KBM-7 (cell line): ENCODE data around the gene ACTN3.
A peak's percentile ranks its signal among the peaks of the same experiment; 100 is the strongest.
"Not testable (repeated sequence)": the region's sequence is repeated elsewhere in the genome, so short reads cannot be mapped to it uniquely, and the experiment has no call there.

Experiments used
- DNase-seq: peaks from one replicate; pipeline ENCODE4 v3.0.0-alpha.2; 2015
- in situ Hi-C: fragments of 300-500 bp; cut with MboI; formaldehyde crosslinking; loops from 2 replicates; pipeline ENCODE4 v1.14.3; 2020; ENCODE audit warnings: low sequenced_read_pairs, low pct_unique_long_range_greater_than_20kb, mixed read lengths

The ACTN3 gene

GRCh38 chr11:66543263-66544107, 3.2 kb upstream of the ACTN3 start:
- peak; percentile 79 for DNase-seq
- in situ Hi-C loops, result no loop called here

GRCh38 chr11:66544952-66545351, 1.8 kb upstream of the ACTN3 start:
- in situ Hi-C loops, result not testable (repeated sequence)

GRCh38 chr11:66545701-66546367, 869 bp upstream of the ACTN3 start, which contains the start of gene ZDHHC24:
Gene ZDHHC24, minus strand, starts transcription at chr11:66546048. Its CDS starts 45 bp downstream, at chr11:66546003.
- DNase-seq, result peak; percentile 96

More at GRCh38 chr11:66544952-66545351, 1.8 kb upstream of the ACTN3 start:
- DNase-seq, result not testable (repeated sequence)

GRCh38 chr11:66546966-66547661, 411 bp downstream of the ACTN3 start:
- DNase-seq, result no peak
- in situ Hi-C loops, result no loop called here

More at GRCh38 chr11:66545701-66546367, 869 bp upstream of the ACTN3 start, which contains the start of gene ZDHHC24:
- in situ Hi-C loops, result no loop called here

GRCh38 chr11:66547662-66548009, 933 bp downstream of the ACTN3 start:
- no peak for DNase-seq
- in situ Hi-C loops, result no loop called here

GRCh38 chr11:66548041-66548440, 1.3 kb downstream of the ACTN3 start:
- no peak for DNase-seq
- in situ Hi-C loops, result no loop called here

- in situ Hi-C loops, result no loop called here
- no peak for DNase-seq
Observed at GRCh38 chr11:66548774-66549630, 2.3 kb downstream of the ACTN3 start.

GRCh38 chr11:66549696-66550095, 3.0 kb downstream of the ACTN3 start:
- DNase-seq, result no peak
- in situ Hi-C loops, result no loop called here

GRCh38 chr11:66550887-66551286, 4.2 kb downstream of the ACTN3 start:
- in situ Hi-C loops, result no loop called here
- DNase-seq, result no peak

GRCh38 chr11:66554602-66555001, 7.9 kb downstream of the ACTN3 start:
- DNase-seq, result no peak
- in situ Hi-C loops, result no loop called here

GRCh38 chr11:66555416-66555815, 8.7 kb downstream of the ACTN3 start:
- no peak for DNase-seq
- in situ Hi-C loops, result no loop called here

- no peak for DNase-seq
- in situ Hi-C loops, result no loop called here
Observed at GRCh38 chr11:66556086-66556485, 9.4 kb downstream of the ACTN3 start.

- in situ Hi-C loops, result no loop called here
- DNase-seq, result no peak
Observed at GRCh38 chr11:66557733-66558326, 11.1 kb downstream of the ACTN3 start.

GRCh38 chr11:66559142-66559865, 12.6 kb downstream of the ACTN3 start:
- DNase-seq, result no peak

GRCh38 chr11:66559866-66560676, 13.4 kb downstream of the ACTN3 start:
- no peak for DNase-seq
- in situ Hi-C loops, result no loop called here

More at GRCh38 chr11:66559142-66559865, 12.6 kb downstream of the ACTN3 start:
- in situ Hi-C loops, result no loop called here

GRCh38 chr11:66561178-66561974, 14.7 kb downstream of the ACTN3 start:
- no peak for DNase-seq
- in situ Hi-C loops, result no loop called here

- in situ Hi-C loops, result no loop called here
- DNase-seq, result no peak
Observed at GRCh38 chr11:66561975-66562248, 15.2 kb downstream of the ACTN3 start.
